ENCODE results near the gene DAB2. TPM values are rescaled to one million over a fixed set of nuclear protein-coding genes. Genes with fewer than 3 reads are reported as not detected.

DAB2 gene
- total RNA-seq, 2 donors from 2014 or later, result 12.3 to 23.8 TPM

DNA sequence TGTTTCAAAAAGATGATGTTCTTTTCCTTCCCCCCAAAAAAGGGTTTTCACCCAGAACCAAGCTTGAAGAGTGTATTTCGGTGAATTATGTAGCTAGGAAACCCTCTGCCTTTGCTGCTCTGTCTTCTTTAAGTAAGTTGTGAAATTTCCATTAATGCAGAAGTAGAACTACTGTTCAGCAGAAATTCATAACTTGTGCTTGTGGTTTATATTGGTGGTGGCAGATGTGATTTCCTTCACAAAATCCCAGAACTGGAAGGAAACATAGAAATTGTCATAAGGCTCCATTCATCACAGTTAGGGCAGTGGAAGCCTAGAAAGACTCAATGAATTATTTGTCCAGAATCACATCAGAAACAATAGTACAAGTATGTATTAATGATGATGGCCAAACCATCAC, 42.1 kb upstream of the DAB2 start:
- H3K4me3 ChIP-seq (ENCODE audit: low read length), result no peak overlapping the region
- Mint-ChIP-seq H3K4me3 (no peak overlapping the region), H3K27ac (no peak overlapping the region), H3K9me3 (no peaks in the 10 kb centered on the region), H3K4me1 (no peaks in the 10 kb centered on the region), H3K27me3 (ENCODE audit: insufficient read depth) (peaks cover 35% of the 10 kb centered on the region), H3K36me3 (ENCODE audit: low read depth) (no peaks in the 10 kb centered on the region)
- WGBS, 2 experiments (ENCODE audit: insufficient coverage in 1 of 2, insufficient read length in 1 of 2), result 89% methylated on average over 1 of the region's 1 CpG; no CpG with 5 or more reads in 1 of the 2 experiments
- H3K9me3 ChIP-seq (ENCODE audit: control insufficient read depth, low read length), result no peaks in the 10 kb centered on the region
- no peaks in the 10 kb centered on the region for H3K4me1 ChIP-seq (ENCODE audit: control insufficient read depth, insufficient read depth, low read length)
- H3K27ac ChIP-seq (ENCODE audit: low read depth, low read length), result no peak overlapping the region
- H3K27me3 ChIP-seq (ENCODE audit: control insufficient read depth, insufficient read depth, low read length, poor library complexity, severe bottlenecking), result no peaks in the 10 kb centered on the region
- H3K36me3 ChIP-seq (ENCODE audit: control insufficient read depth, insufficient read depth, low read length), result no peaks in the 10 kb centered on the region
- DNase-seq, result no peak
- no peak overlapping the region for H3K9ac ChIP-seq (ENCODE audit: extremely low read depth, low read length, poor library complexity, severe bottlenecking)
- TF ChIP-seq, protein P1, sequence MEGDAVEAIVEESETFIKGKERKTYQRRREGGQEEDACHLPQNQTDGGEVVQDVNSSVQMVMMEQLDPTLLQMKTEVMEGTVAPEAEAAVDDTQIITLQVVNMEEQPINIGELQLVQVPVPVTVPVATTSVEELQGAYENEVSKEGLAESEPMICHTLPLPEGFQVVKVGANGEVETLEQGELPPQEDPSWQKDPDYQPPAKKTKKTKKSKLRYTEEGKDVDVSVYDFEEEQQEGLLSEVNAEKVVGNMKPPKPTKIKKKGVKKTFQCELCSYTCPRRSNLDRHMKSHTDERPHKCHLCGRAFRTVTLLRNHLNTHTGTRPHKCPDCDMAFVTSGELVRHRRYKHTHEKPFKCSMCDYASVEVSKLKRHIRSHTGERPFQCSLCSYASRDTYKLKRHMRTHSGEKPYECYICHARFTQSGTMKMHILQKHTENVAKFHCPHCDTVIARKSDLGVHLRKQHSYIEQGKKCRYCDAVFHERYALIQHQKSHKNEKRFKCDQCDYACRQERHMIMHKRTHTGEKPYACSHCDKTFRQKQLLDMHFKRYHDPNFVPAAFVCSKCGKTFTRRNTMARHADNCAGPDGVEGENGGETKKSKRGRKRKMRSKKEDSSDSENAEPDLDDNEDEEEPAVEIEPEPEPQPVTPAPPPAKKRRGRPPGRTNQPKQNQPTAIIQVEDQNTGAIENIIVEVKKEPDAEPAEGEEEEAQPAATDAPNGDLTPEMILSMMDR (conservative IDR thresholded peaks at IDR 0.05), result no peak

DNA sequence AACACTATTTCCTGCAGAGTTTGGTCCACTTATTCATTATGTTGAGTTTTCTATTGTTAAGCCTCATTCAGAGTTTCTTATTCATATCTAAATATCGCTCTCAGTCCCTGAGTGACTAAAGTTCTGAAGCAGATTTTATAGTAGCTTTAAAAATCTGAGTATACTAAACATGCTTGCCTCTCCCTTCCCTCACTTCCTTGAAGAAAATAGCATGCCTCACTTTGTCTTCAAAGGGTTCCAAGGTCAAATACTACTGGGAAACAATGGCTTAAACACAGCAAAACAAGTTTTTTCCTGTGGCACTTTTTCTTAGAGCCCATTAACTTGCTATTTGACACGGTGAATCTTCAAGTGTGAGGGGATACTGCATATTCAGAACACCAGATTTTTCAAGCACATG, 41.1 kb upstream of the DAB2 start:
- no peak overlapping the region for H3K4me3 ChIP-seq (ENCODE audit: low read length)
- 87 to 91% methylated on average over 1 to 2 of the region's 2 CpGs for WGBS, 2 experiments (ENCODE audit: insufficient coverage in 1 of 2, insufficient read length in 1 of 2)
- no peaks in the 10 kb centered on the region for H3K9me3 ChIP-seq (ENCODE audit: control insufficient read depth, low read length)
- TF ChIP-seq, protein P1 (conservative IDR thresholded peaks at IDR 0.05), result no peak
- no peaks in the 10 kb centered on the region for H3K36me3 ChIP-seq (ENCODE audit: control insufficient read depth, insufficient read depth, low read length)
- no peaks in the 10 kb centered on the region for H3K9me3 Mint-ChIP-seq
- no peaks in the 10 kb centered on the region for H3K36me3 Mint-ChIP-seq (ENCODE audit: low read depth)
- H3K27me3 ChIP-seq (ENCODE audit: control insufficient read depth, insufficient read depth, low read length, poor library complexity, severe bottlenecking), result no peaks in the 10 kb centered on the region
- H3K27ac Mint-ChIP-seq, result no peak overlapping the region
- no peak for DNase-seq
- H3K4me1 ChIP-seq (ENCODE audit: control insufficient read depth, insufficient read depth, low read length), result no peaks in the 10 kb centered on the region
- no peak overlapping the region for H3K27ac ChIP-seq (ENCODE audit: low read depth, low read length)
- peaks cover 42% of the 10 kb centered on the region for H3K27me3 Mint-ChIP-seq (ENCODE audit: insufficient read depth)
- no peak overlapping the region for H3K4me3 Mint-ChIP-seq
- H3K9ac ChIP-seq (ENCODE audit: extremely low read depth, low read length, poor library complexity, severe bottlenecking), result no peak overlapping the region
- H3K4me1 Mint-ChIP-seq, result no peaks in the 10 kb centered on the region

DNA sequence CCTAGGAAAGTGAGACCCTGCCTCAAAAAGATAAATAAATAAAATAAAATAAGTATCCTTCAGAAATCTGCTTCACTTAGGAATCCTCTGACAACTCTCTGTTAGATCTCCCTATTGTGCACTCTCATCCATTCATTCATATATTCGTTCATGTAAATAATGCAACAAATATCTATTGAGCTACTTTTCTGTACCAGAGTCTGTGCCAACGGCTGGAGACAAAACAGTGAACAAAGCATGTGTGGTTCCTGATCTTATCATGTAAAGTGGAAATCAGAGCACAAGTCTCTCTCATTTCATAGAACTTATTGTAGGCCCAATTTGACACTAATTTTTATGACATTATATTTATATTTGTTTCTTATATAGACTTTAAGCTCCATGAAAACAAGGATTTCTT, 40.3 kb upstream of the DAB2 start:
- Mint-ChIP-seq H3K36me3 (ENCODE audit: low read depth) (no peaks in the 10 kb centered on the region), H3K4me3 (no peak overlapping the region), H3K27me3 (ENCODE audit: insufficient read depth) (peaks cover 46% of the 10 kb centered on the region), H3K9me3 (no peaks in the 10 kb centered on the region), H3K4me1 (no peaks in the 10 kb centered on the region), H3K27ac (no peak overlapping the region)
- TF ChIP-seq, protein P1 (conservative IDR thresholded peaks at IDR 0.05), result no peak
- H3K27ac ChIP-seq (ENCODE audit: low read depth, low read length), result no peak overlapping the region
- H3K9ac ChIP-seq (ENCODE audit: extremely low read depth, low read length, poor library complexity, severe bottlenecking), result no peak overlapping the region
- WGBS, 2 experiments (ENCODE audit: insufficient coverage in 1 of 2, insufficient read length in 1 of 2), result 95 to 100% methylated on average over 2 of the region's 2 CpGs
- H3K4me3 ChIP-seq (ENCODE audit: low read length), result no peak overlapping the region
- no peak for DNase-seq
- H3K36me3 ChIP-seq (ENCODE audit: control insufficient read depth, insufficient read depth, low read length), result no peaks in the 10 kb centered on the region
- H3K9me3 ChIP-seq (ENCODE audit: control insufficient read depth, low read length), result no peaks in the 10 kb centered on the region
- H3K27me3 ChIP-seq (ENCODE audit: control insufficient read depth, insufficient read depth, low read length, poor library complexity, severe bottlenecking), result no peaks in the 10 kb centered on the region
- H3K4me1 ChIP-seq (ENCODE audit: control insufficient read depth, insufficient read depth, low read length), result no peaks in the 10 kb centered on the region
